CD4-positive, alpha-beta T cell treated with Interleukin-4 for 4 hours (primary cell): ENCODE data around the gene NR1D2.
A peak's percentile ranks its signal among the peaks of the same experiment; 100 is the strongest.
"Not testable (repeated sequence)": the region's sequence is repeated elsewhere in the genome, so short reads cannot be mapped to it uniquely, and the experiment has no call there.

Source experiments
- DNase-seq: peaks from one replicate; pipeline ENCODE4 v3.0.0-alpha.2; 2020

NR1D2 gene

DNA sequence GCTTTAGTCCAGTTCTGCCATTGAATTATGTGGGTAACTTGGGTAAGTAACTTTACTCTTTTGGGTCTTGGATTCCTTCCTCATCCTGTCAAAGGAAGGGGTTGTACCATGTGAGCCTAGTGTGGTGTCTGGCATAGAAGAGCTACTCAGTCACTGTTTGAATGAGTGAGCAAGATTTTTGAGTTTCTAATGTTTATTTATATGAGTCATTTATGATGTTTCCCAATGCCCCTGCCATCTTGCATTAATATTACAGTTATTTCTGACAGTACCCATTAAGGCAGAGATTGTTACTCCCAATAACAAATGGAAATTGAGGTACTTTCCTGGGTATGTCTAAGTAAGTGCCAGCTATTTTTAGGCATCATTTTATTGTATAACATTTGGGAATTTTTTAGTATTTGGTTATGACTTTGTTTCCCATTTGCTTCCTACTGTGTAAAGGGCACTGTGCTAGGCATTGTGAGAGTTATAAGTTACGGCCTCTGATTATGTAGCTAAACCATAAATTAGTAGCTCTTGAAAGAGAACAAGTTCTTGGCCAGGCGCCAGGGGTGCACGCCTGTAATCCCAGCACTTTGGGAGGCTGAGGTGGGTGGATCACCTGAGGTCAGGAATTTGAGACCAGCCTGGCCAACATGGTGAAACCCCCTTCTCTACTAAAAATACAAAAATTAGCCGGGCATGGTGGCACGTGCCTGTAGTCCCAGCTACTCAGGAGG, 23.5 kb downstream of the NR1D2 start:
- DNase-seq: no peak

DNA sequence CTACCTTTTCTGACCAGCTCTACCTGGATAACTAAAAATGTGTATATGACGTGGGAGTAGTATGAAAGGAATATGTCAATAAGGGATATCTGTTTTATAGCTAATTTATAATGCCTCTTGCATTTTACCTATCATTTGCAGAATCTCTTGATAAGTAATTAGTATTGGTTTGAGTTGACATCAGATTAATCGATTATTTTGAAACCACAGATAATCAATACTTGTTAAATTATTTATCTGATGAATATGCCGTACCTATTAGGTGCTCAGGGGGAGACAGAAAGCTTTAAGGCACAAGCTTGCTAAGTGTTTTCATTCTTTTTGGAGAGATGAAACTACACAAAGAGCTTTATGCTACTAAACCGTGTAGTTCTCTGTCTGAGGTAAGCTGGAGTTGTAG, 24.3 kb downstream of the NR1D2 start:
- no peak for DNase-seq

DNA sequence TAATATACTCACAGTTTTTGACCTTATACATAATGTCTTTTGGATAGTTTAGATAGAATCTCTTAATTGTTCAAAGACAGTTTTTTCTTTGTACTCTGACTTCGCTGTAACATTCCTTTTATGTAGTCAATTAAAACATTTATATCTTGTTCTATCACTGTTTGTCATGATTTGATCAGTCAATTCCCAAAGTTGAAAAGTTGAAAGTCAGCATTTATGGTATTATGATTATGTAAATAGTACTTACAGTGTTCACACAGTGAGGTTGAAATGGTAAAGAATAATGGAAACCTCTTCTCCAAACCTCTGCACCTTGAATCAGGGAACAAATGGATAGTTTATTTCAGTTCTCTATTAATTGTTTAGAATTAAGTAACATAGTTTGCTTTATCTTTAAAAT, 26.6 kb downstream of the NR1D2 start:
- DNase-seq: no peak

DNA sequence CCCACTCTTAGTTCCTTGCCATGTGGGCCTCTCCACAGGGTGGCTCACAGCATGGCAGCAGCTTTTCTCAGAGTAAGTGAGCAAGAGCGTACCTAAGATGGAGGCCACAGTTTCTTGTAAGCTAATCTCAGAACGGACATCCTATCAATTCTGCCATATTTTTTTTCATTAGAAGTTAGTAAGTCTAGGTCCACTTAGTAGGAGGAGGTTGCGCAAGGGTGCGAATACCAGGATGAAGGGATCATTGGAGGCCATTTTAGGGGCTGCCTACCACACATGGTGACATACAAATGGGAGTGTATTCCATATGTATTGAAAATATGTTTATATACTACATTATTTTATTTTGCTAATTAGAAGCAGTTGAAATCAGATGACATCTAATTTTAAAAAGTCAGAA, 31.5 kb downstream of the NR1D2 start:
- no peak for DNase-seq

DNA sequence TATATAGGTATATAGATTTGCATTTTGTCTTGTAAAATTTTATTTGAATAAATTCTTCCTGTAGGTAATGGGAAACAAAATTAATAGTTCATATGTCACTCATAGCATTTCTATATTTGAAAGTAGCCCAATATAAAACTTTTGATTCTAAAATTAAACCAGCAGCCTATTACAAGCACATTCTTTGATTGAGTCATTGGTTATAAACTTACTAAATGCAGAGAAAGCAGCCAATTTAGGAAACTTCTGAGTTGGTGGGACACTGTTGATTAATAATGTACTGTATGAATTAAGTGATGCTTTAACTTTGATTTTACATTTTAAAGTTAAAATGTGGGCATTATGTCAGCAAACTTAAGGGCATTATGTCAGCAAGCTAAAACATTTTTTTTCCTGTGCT, 34.5 kb downstream of the NR1D2 start:
- DNase-seq: no peak

DNA sequence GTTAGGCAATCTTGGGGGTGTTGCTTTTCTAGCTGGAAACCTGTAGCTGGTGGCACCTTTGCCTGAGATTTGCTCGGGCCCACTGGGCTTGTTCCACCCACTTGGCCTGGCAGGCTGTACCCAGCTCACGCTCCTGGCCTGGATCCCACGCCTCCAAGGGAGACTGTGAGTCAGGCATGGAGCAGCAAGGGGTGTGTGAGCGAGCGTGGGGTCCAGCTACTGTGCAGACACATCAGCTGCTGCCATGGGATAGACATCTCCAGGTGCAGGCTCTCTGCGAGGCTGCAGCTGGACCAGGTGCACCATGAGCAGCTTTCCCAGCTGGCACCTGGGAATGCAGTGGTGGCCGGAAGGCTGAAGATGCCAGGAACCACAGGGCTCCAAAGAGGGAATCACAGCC, 36.0 kb downstream of the NR1D2 start:
- no peak for DNase-seq

DNA sequence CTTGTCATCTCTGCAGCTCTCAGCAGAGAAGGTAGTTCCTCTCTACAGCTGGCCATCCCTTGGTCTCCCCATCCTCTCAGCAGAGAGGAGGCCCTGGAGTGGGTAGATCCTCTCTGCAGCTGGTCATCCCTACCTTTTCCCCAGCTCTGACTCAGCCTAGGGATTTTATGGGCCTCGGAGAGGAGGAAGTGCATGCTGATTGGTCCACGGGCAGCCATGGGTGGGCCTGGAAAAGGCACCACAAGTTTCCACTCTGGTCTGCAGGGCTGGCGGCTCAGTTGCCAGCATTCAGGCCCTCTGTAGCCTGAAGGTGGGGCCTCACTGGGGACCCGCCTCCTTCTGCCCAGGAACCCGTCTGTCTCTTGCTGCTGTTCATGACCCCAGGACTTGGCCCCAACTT, 36.9 kb downstream of the NR1D2 start:
- no peak for DNase-seq

DNA sequence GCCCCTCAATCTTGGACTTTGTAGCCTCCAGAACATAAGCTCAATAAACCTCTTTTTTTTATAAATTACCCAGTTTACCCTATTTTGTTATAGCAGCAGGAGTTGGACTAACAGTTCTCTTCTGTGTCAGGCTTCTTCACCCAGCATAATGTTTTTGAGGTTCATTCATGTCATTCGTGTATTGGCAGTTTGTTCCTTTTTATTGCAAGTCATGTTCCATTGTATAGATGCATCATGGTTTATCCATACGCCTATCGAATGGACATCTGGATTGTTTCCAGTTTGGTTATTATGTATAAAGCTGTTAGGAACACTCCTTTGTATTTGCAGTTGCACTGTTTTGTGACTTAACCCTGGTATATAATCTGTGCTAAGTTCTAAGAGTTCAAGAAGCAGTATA, 39.8 kb downstream of the NR1D2 start:
- no peak for DNase-seq

DNA sequence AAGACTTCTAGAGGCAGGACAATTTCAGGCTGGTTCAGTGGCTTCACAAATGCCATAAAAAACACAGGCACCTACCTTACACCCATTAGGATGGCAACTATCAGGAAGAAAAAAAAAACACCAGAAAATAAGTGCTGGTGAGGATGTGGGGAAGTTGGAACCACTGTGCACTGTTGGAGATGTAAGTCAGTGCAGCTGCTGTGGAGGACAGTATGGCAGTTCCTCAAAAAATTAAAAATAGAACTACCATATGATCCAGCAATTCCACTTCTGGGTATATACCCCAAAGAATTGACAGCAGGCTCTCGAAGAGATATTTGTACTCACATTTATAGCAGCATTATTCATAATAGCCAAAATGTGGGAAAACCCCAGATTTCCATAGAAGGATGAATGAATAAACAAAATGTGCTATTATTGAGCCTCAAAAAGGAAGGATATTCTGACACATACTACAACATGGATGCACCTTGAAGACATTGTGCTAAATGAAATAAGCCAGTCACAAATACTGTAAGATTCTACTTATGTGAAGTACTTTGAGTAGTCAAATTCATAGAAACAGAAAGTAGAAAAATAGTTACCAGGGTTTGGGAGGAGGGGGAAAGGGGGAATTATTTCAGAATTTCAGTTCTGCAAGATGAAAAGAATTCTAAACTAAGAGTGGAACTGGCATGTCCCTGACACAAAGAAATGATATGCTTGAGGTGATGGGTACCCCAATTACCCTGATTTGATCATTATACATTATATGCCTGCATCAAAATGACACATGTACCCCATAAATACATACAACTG, 40.9 kb downstream of the NR1D2 start:
- DNase-seq: no peak

DNA sequence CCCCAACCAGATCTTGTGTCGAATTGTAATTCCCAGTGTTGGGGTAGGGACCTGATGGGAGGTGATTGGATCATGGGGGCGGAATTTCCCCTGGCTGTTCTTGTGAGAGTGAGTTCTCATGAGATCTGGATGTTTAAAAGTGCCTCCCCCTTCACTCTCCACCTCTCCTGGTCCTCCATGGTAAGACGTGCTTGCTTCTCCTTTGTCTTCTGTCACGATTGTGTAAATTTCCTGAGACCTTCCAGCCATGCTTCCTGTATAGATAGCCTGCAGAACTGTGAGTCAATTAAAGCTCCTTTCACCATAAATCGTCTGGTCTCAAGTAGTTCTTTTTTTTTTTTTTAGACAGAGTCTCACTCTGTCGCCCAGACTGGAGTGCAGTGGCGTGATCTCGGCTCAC, 42.3 kb downstream of the NR1D2 start:
- no peak for DNase-seq

DNA sequence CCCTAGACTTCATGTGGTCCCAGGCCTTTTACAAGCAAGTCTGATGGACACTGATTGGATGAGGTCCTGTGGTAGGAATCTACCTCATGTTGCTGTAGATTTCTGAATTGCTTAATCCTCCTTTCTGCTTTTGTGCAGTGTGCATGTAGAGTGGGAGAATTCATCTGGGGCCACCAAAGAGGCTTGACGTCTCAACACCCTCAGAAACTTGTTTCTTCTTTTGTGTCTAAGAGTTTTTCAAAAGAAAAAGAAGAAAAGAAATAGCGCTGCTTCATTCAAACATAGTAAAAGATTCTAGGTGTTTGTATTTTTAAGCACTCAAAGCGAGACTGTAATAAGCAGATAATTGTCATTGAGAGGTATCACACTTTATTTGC, 46.2 kb downstream of the NR1D2 start:
- no peak for DNase-seq

DNA sequence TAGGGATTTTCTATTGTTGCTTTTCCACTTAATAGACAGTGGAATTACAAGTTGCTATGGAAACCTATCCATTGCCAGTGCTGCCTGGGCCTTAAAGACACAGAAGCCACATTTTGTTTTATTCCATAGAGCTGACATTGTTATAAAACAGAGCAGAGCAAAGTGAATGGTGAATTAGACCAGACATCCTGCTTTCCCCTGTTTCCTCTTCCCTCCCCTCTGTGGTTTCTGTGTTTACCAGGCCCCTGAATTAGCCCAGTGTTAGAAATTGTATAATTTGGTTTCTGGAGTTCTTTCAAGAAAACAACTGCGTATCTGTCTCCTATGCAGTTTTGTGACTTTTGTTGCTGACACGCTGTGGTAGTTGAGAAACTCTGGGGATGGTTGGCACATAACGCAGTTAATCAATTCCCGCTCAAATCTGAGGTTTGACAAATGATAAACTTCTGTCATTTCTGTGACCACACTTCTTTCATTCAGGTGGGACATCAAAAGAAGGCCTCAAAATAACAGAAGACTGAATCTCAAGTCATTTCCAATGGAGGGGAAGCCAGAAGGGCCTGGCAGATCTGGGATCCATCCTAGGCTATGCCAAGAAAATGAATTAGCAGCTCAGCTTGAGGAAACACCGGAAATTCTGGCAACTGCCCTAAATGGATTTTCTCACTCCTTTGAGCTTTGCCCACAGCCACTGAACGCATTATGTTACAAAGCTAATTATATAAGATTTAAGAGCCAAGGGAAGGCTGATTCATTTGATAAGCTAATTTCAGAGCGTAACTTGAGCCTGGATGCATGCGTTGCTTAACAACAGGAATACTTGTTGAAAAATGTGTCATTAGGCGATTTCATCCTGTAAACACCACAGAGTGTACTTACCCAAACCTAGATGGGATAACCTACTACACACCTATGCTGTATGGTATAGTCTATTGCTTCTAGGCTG, 46.9 kb downstream of the NR1D2 start:
- DNase-seq: no peak

DNA sequence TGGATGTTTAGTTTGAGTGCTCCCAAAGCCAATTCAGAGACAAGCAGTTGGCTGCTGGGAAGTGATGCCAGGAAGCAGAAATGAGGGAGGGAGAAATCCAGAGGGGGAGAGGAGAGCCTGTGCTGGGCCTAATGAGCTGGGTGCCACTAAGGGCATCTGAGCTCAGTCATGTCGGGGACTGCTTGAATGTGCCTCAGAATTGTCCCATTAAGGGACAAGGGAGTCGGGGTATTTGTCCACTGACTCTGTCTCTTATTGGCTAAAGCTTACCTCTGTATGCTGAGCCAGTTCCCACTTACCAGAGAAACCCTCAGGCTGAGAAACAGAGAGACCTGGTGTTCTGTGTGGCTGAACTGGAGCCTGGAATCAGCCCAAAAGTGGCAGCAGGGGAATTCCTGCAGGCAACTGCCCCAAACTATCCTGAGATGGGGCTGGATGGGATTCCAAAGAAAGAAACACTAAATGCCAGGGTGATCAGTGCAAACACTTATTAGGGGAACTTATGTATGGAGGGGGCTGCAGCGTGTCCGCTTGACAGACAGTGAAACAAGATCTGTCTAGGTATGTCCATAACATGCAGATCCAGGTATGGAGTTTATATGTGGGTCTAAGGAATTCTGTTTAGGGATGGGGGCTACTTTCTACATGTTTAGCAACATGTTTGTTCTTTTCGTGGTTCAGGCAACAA, 48.6 kb downstream of the NR1D2 start:
- DNase-seq: no peak

DNA sequence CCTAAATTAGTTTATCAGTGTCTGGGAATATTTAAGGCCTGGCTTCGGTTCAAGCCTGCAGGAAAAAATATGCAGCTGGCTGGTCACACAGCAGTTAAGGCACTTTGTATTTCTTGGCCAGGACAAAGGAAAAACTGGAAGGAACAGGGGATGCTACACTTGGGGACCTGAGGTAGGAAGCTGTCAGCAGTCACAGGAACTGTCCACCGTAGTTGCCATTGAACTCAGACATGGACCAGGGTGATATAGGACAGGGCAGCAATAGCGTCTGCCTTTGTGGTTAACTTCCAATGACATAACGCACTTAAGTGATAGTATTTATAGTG, 49.1 kb downstream of the NR1D2 start:
- no peak for DNase-seq

DNA sequence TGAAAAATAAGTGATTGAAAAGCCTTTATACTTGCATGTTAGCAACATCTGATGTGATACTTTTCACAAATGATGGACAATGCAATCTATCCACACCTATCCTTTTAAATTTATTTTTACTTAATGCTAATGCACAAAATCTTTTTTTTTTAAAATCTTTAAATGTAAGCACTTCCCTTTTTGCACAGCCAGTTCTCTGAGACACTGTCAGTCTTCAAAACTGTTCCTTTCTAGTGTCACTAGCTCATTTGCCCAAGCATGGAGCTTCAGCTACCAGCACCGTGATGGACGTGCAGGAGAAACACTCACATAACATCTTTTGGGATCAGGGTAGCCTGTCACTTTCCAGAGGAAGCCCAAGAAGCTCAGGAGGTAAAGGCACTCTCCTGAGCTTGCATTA, 50.1 kb downstream of the NR1D2 start:
- DNase-seq: no peak

DNA sequence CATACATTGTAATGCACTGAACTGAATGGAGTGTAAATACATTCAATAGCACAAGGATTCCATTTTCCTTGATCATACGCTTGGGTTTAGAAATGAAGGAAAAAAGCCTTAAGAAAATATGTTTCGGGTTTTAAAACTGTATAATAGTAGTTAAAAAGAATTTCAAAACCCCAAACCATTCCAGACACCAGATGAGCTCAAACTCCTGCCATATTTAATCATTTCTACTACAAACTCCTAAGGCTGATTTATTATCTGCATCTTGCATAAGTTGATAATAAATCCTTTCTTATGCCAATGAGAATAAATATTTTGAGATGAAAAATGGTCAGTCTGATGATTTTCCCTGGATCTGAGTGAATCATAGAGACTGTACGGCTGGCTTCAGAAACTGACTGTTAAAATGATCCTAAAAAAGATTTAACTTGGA, 51.0 kb downstream of the NR1D2 start:
- no peak for DNase-seq

DNA sequence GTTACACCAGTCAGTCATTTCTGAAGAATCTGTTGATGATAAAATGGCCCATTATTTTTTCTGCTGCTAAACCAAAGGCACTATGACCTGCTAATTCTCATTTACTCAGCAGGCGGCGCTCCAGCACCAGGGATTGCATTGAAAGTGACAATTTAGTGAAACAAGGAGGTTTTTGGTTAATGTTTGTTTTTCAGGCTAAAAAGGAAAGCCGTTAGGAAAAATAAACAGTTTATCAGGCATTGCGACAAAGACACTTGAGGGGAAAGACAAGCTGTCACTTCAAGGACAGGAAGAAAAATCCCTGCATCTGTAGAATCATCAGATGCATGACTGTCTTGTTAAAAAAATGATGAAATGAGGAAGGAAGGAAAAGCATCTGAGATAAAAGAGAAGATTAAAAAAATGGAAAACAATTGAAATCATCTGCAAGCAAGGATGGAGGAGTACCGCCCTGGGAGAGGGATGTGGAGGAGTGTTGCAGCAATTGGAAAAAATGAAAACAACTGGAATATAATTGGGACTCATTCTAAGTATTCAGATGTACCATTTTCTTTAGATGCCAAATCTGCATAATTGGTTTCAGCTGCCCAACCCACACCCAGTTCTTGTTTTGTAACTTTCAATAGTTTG, 54.0 kb downstream of the NR1D2 start:
- peak; percentile 58 for DNase-seq

DNA sequence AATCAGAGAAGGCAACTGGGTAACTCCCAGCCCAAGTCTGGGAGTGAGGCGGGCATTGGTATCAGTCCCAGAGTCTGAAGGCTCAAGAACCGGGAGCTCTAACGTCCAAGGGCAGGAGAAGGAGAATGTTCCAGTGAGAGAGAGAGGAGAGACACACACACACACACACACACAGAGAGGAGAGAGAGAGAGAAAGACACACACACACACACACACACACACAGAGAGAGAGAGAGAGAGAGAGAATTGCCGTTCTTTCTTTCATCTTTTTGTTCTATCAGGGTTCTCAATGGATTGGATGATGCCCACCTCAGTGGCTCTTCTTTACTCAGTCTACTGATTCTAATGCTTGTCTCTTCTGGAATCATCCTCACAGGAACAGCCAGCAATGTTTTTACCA, 57.0 kb downstream of the NR1D2 start:
- no peak for DNase-seq

DNA sequence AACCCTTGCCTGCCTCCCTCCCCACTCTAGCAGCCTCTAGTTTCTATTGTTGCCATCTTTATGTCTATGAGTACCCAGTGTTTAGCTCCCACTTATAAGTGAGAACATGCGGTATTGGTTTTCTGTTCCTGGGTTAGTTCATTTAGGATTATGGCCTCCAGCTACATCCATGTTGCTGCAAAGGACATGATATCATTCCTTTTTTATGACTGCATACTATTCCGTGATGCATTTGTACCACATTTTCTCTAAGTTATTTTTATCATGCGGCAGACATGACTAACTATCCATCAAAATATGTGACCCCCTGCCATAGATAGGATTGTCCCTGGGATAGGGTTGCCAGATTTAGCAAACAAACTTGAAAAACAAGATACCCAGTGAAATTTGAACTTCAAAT, 58.4 kb downstream of the NR1D2 start:
- no peak for DNase-seq

DNA sequence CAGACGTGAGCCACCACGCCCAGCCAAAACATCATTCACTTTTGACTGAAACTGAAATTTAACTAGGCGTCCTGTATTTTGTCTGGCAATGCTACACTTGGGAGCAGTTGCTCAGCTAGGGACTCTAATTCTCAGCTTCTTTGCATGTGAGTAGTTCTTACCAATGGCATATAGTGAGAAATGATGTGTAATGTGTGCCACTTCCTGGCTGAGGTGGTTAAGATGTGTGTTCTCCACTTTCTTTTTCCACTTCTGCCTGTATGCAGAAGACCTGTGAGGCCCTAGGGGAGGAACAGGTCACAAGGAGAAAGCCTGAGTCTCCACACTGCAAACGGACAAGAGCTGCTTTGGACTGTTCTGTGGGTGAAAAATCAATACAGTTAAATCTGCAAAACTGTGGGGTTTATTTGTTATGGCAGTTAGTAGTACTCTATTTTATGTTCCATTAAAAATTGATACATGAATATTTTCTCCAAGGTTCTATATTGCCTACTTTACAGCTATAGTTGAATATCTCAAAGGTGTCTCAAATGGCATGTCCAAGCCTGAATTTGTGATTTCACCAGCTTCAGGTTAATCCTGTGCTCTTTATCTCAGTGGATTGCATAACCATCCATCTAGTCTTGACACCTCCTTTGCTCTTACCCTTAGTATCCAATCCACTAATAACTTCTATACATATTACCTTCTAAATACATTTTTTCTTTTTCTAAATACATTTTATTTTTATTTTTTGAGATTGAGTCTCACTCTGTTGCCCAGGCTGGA, 59.3 kb downstream of the NR1D2 start:
- no peak for DNase-seq

DNA sequence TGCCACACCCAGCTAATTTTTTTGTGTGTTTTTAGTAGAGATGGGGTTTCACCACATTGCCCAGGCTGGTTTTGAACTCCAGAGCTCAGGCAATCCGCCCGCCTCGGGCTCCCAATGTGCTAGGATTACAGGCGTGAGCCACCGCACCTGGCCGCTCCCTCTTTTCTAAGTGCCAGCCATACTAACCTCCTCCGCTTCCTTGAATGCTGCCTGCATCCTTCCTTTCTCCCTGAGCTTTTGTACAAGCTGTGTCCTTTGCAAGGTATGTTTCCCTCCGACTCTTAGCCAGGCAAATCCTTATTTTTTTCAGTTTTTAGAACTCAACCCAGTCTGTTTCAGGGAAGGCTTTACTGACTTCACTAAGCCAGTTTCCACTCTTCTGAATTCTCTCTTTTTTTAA, 60.6 kb downstream of the NR1D2 start:
- no peak for DNase-seq

DNA sequence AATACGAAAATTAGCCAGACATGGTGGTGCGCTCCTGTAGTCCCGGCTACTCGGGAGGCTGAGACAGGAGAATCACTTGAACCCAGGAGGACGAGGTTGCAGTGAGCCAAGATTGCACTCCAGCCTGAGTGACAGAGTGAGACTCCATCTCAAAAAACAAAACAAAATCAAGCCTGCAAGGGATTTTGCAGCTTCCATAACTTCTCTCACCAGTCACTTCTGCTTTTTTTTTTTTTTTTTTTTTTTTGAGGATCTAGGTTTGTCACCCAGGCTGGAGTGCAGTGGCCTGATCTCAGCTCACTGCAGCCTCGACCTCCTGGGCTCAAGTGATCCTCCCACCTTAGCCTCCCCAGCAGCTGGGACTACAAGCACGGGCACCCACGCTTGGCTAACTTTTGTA, 65.7 kb downstream of the NR1D2 start:
- DNase-seq: not testable (repeated sequence)
